H1 (cell line): ENCODE data around the gene MYRIP.

Experiments used
- CTCF ChIP-seq, 3 experiments: IDR thresholded peaks; 1 replicate in 2 of 3; 2 replicates in 1 of 3; pipeline versions ENCODE4 v1.5.1 to v1.6.1; 2011; ENCODE audit warnings: low read length in 3 of 3, mild to moderate bottlenecking in 3 of 3, inconsistent platforms in 2 of 3, low read depth in 1 of 3, moderate library complexity in 1 of 3; ENCODE audit not compliant: insufficient read depth in 1 of 3; ENCODE audit errors: control extremely low read depth in 1 of 3
- EP300 ChIP-seq, 2 experiments: IDR thresholded peaks; 1 replicate in 1 of 2; 2 replicates in 1 of 2; pipeline ENCODE4 v1.6.1; 2011 to 2012; ENCODE audit warnings: low read depth in 2 of 2, low read length in 2 of 2, mild to moderate bottlenecking in 2 of 2, borderline replicate concordance in 1 of 2, inconsistent platforms in 1 of 2, moderate library complexity in 1 of 2
- EZH2 ChIP-seq: fragments of 200-600 bp; sonication (generic); IDR thresholded peaks from 2 replicates; pipeline ENCODE4 v1.7.1; 2012; ENCODE audit warnings: low read depth, mild to moderate bottlenecking, moderate library complexity, low read length, inconsistent platforms; ENCODE audit not compliant: severe bottlenecking
- MAX ChIP-seq: IDR thresholded peaks from 2 replicates; pipeline ENCODE4 v1.6.1; 2012; ENCODE audit warnings: inconsistent platforms
- NRF1 ChIP-seq: IDR thresholded peaks from 2 replicates; pipeline ENCODE4 v1.6.1; 2011; ENCODE audit warnings: mild to moderate bottlenecking, low read depth, low read length, improper control_type of control experiment
- POLR2A ChIP-seq, 2 experiments: IDR thresholded peaks; 1 replicate in 1 of 2; 2 replicates in 1 of 2; pipeline ENCODE4 v1.6.1; 2011; ENCODE audit warnings: low read depth in 2 of 2, low read length in 2 of 2, mild to moderate bottlenecking in 2 of 2; ENCODE audit errors: control extremely low read depth in 1 of 2
- POLR2AphosphoS5 ChIP-seq: IDR thresholded peaks from 2 replicates; pipeline ENCODE4 v1.6.1; 2011; ENCODE audit warnings: low read depth, low read length
- RXRA ChIP-seq: IDR thresholded peaks from 2 replicates; pipeline ENCODE4 v1.6.1; 2011; ENCODE audit warnings: low read depth, mild to moderate bottlenecking, low read length, moderate library complexity; ENCODE audit not compliant: insufficient read depth
- YY1 ChIP-seq: IDR thresholded peaks from 2 replicates; pipeline ENCODE4 v1.6.1; 2011; ENCODE audit warnings: low read depth, mild to moderate bottlenecking, low read length

- TF ChIP-seq CTCF (IDR thresholded peaks at IDR 0.05; ENCODE audit: control extremely low read depth in 1 of 3, insufficient read depth in 1 of 3, low read depth in 1 of 3, low read length in 3 of 3) (no peak), RXRA (no peak), EZH2 (no peak), MAX (no peak), POLR2AphosphoS5 (no peak), YY1 (no peak), NRF1 (no peak), POLR2A (IDR thresholded peaks at IDR 0.05; ENCODE audit: control extremely low read depth in 1 of 2, low read depth in 2 of 2, low read length in 2 of 2) (no peak), EP300 (IDR thresholded peaks at IDR 0.05; ENCODE audit: borderline replicate concordance in 1 of 2, low read depth in 2 of 2, low read length in 2 of 2) (no peak)
Observed at GRCh38 chr3:40021338-40021737, 211.9 kb downstream of the MYRIP start.
